K562 (cell line): Measurements from ENCODE around the gene EHBP1.

Experiments
- E2F1 ChIP-seq: sonication (generic); formaldehyde crosslinking; IDR thresholded peaks from 2 replicates; pipeline ENCODE4 v1.8.1; 2023; ENCODE audit warnings: mild to moderate bottlenecking, missing genetic modification reagents, moderate library complexity
- EZH2 ChIP-seq: IDR thresholded peaks from 2 replicates; pipeline ENCODE4 v1.6.1; 2012; ENCODE audit warnings: low read depth, mild to moderate bottlenecking, inconsistent platforms, low read length, borderline replicate concordance
- POLR2AphosphoS2 ChIP-seq: IDR thresholded peaks from 2 replicates; pipeline ENCODE4 v1.6.1; 2012; ENCODE audit warnings: low read length, improper control_type of control experiment
- SMAD1 ChIP-seq: fragments of 150-350 bp; IDR thresholded peaks from 2 replicates; pipeline ENCODE4 v1.6.1; 2014; ENCODE audit warnings: low read length, low read depth; ENCODE audit not compliant: partially characterized antibody

GRCh38 chr2:62662554-62662953, 43.0 kb upstream of the EHBP1 start:
- TF ChIP-seq EZH2 (no peak), E2F1 (CRISPR knock-in tag) (no peak), POLR2AphosphoS2 (no peak), SMAD1 (no peak)
